Measurements from ENCODE around the gene GPR160. TPM values are rescaled to one million over a fixed set of nuclear protein-coding genes. Genes with fewer than 3 reads are reported as not detected.

The GPR160 gene
- total RNA-seq, 1 donor from 2014 or later, result 1.4 TPM

GRCh38 chr3:169992156-169992555 is 45.6 kb upstream of the GPR160 start:
- Histone ChIP-seq H3K4me1 (ENCODE audit: insufficient read depth, low read length) (no peaks in the 10 kb centered on the region), H3K4me3 (ENCODE audit: insufficient read depth, low read depth, low read length) (no peak overlapping the region), H3K9me3 (ENCODE audit: insufficient read depth, low read depth, low read length) (no peaks in the 10 kb centered on the region), H2AFZ (ENCODE audit: low read depth, low read length) (no peak overlapping the region), H3K79me2 (ENCODE audit: insufficient read depth, low read length) (no peaks in the 10 kb centered on the region), H3K9ac (ENCODE audit: low read length) (no peak overlapping the region), H3K4me2 (ENCODE audit: low read length) (no peak overlapping the region), H3K27me3 (ENCODE audit: insufficient read depth, low read length) (no peaks in the 10 kb centered on the region), H4K20me1 (ENCODE audit: insufficient read depth, low read length) (peaks cover 4% of the 10 kb centered on the region), H3K36me3 (ENCODE audit: insufficient read depth, low read length) (peaks cover 58% of the 10 kb centered on the region), H3K27ac (ENCODE audit: low read depth, low read length) (no peak overlapping the region)
- DNase-seq (ENCODE audit: low read depth) (no peak), FAIRE-seq (no peak)
- Mint-ChIP-seq H3K4me1 (ENCODE audit: low read depth, unreplicated experiment) (no peaks in the 10 kb centered on the region), H3K27ac (ENCODE audit: unreplicated experiment) (no peak overlapping the region), H3K36me3 (ENCODE audit: low read depth, unreplicated experiment) (peaks cover 6% of the 10 kb centered on the region), H3K27me3 (ENCODE audit: low read depth, unreplicated experiment) (no peaks in the 10 kb centered on the region), H3K9me3 (ENCODE audit: unreplicated experiment) (no peaks in the 10 kb centered on the region), H3K4me3 (ENCODE audit: unreplicated experiment) (no peak overlapping the region)
- TF ChIP-seq, protein P1, sequence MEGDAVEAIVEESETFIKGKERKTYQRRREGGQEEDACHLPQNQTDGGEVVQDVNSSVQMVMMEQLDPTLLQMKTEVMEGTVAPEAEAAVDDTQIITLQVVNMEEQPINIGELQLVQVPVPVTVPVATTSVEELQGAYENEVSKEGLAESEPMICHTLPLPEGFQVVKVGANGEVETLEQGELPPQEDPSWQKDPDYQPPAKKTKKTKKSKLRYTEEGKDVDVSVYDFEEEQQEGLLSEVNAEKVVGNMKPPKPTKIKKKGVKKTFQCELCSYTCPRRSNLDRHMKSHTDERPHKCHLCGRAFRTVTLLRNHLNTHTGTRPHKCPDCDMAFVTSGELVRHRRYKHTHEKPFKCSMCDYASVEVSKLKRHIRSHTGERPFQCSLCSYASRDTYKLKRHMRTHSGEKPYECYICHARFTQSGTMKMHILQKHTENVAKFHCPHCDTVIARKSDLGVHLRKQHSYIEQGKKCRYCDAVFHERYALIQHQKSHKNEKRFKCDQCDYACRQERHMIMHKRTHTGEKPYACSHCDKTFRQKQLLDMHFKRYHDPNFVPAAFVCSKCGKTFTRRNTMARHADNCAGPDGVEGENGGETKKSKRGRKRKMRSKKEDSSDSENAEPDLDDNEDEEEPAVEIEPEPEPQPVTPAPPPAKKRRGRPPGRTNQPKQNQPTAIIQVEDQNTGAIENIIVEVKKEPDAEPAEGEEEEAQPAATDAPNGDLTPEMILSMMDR (IDR thresholded peaks at IDR 0.05; ENCODE audit: insufficient read depth, low read depth, low read length), result no peak
- no peak for TF ChIP-seq EZH2 (IDR thresholded peaks at IDR 0.05; ENCODE audit: insufficient read depth, low read length)

- Mint-ChIP-seq H3K27me3 (ENCODE audit: low read depth, unreplicated experiment) (no peaks in the 10 kb centered on the region), H3K27ac (ENCODE audit: unreplicated experiment) (no peak overlapping the region), H3K4me3 (ENCODE audit: unreplicated experiment) (no peak overlapping the region), H3K36me3 (ENCODE audit: low read depth, unreplicated experiment) (peaks cover 6% of the 10 kb centered on the region), H3K4me1 (ENCODE audit: low read depth, unreplicated experiment) (no peaks in the 10 kb centered on the region), H3K9me3 (ENCODE audit: unreplicated experiment) (no peaks in the 10 kb centered on the region)
- H3K27ac ChIP-seq (ENCODE audit: low read depth, low read length), result no peak overlapping the region
- H3K36me3 ChIP-seq (ENCODE audit: insufficient read depth, low read length), result peaks cover 54% of the 10 kb centered on the region
- no peak overlapping the region for H3K9ac ChIP-seq (ENCODE audit: low read length)
- DNase-seq (ENCODE audit: low read depth) (no peak), FAIRE-seq (no peak)
- TF ChIP-seq EZH2 (IDR thresholded peaks at IDR 0.05; ENCODE audit: insufficient read depth, low read length), result no peak
- TF ChIP-seq, protein P1 (IDR thresholded peaks at IDR 0.05; ENCODE audit: insufficient read depth, low read depth, low read length), result no peak
- H3K4me1 ChIP-seq (ENCODE audit: insufficient read depth, low read length), result no peaks in the 10 kb centered on the region
- peaks cover 4% of the 10 kb centered on the region for H4K20me1 ChIP-seq (ENCODE audit: insufficient read depth, low read length)
- no peak overlapping the region for H3K4me3 ChIP-seq (ENCODE audit: insufficient read depth, low read depth, low read length)
- H2AFZ ChIP-seq (ENCODE audit: low read depth, low read length), result no peak overlapping the region
- no peaks in the 10 kb centered on the region for H3K9me3 ChIP-seq (ENCODE audit: insufficient read depth, low read depth, low read length)
- no peak overlapping the region for H3K4me2 ChIP-seq (ENCODE audit: low read length)
- no peaks in the 10 kb centered on the region for H3K79me2 ChIP-seq (ENCODE audit: insufficient read depth, low read length)
- no peaks in the 10 kb centered on the region for H3K27me3 ChIP-seq (ENCODE audit: insufficient read depth, low read length)
These were observed 45.0 kb upstream of the GPR160 start for GRCh38 chr3:169992781-169993180.

- Histone ChIP-seq H3K27me3 (ENCODE audit: insufficient read depth, low read length) (no peaks in the 10 kb centered on the region), H3K9me3 (ENCODE audit: insufficient read depth, low read depth, low read length) (no peaks in the 10 kb centered on the region), H3K36me3 (ENCODE audit: insufficient read depth, low read length) (peaks cover 49% of the 10 kb centered on the region), H3K27ac (ENCODE audit: low read depth, low read length) (no peak overlapping the region), H4K20me1 (ENCODE audit: insufficient read depth, low read length) (peaks cover 4% of the 10 kb centered on the region), H3K4me3 (ENCODE audit: insufficient read depth, low read depth, low read length) (no peak overlapping the region), H3K79me2 (ENCODE audit: insufficient read depth, low read length) (no peaks in the 10 kb centered on the region), H3K4me2 (ENCODE audit: low read length) (no peak overlapping the region), H3K9ac (ENCODE audit: low read length) (no peak overlapping the region), H2AFZ (ENCODE audit: low read depth, low read length) (no peak overlapping the region), H3K4me1 (ENCODE audit: insufficient read depth, low read length) (no peaks in the 10 kb centered on the region)
- H3K27me3 Mint-ChIP-seq (ENCODE audit: low read depth, unreplicated experiment), result no peaks in the 10 kb centered on the region
- FAIRE-seq, result no peak
- peaks cover 6% of the 10 kb centered on the region for H3K36me3 Mint-ChIP-seq (ENCODE audit: low read depth, unreplicated experiment)
- H3K9me3 Mint-ChIP-seq (ENCODE audit: unreplicated experiment), result no peaks in the 10 kb centered on the region
- peaks cover 3% of the 10 kb centered on the region for H3K4me1 Mint-ChIP-seq (ENCODE audit: low read depth, unreplicated experiment)
- no peak for DNase-seq (ENCODE audit: low read depth)
- TF ChIP-seq, protein P1 (IDR thresholded peaks at IDR 0.05; ENCODE audit: insufficient read depth, low read depth, low read length), result no peak
- no peak for TF ChIP-seq EZH2 (IDR thresholded peaks at IDR 0.05; ENCODE audit: insufficient read depth, low read length)
- no peak overlapping the region for H3K4me3 Mint-ChIP-seq (ENCODE audit: unreplicated experiment)
- H3K27ac Mint-ChIP-seq (ENCODE audit: unreplicated experiment), result no peak overlapping the region
These were observed 44.0 kb upstream of the GPR160 start for GRCh38 chr3:169993761-169994160.

Measured in astrocyte (in vitro differentiated cells and primary cell).